Mesenchymal stem cell (in vitro differentiated cells and primary cell): ENCODE data around the gene C1QC.
"Not testable (repeated sequence)": the region's sequence is repeated elsewhere in the genome, so short reads cannot be mapped to it uniquely, and the experiment has no call there.

Source experiments
- DNase-seq: peaks from one replicate; pipeline ENCODE4 v3.0.0-alpha.2; 2013
- H2AFZ ChIP-seq: one replicate; pipeline ENCODE4 v1.6.1; 2013; ENCODE audit warnings: low read depth, mild to moderate bottlenecking, control low read depth, inconsistent platforms, low read length, moderate library complexity
- H2AK5ac ChIP-seq: 2 replicates; pipeline ENCODE4 v1.6.1; 2013; ENCODE audit warnings: low read length, moderate library complexity, mild to moderate bottlenecking, inconsistent platforms; ENCODE audit not compliant: severe bottlenecking
- H2BK120ac ChIP-seq: one replicate; pipeline ENCODE4 v1.6.1; 2013; ENCODE audit warnings: low read depth, mild to moderate bottlenecking, inconsistent platforms, low read length, moderate library complexity
- H2BK12ac ChIP-seq, 2 experiments: one replicate each; pipeline ENCODE4 v1.6.1; 2013; ENCODE audit warnings: inconsistent platforms in 2 of 2, low read length in 2 of 2, mild to moderate bottlenecking in 2 of 2, moderate library complexity in 2 of 2, control low read depth in 1 of 2
- H2BK15ac ChIP-seq: one replicate; pipeline ENCODE4 v1.6.1; 2013; ENCODE audit warnings: mild to moderate bottlenecking, low read depth, inconsistent platforms; ENCODE audit not compliant: poor library complexity, severe bottlenecking
- H2BK5ac ChIP-seq: 2 replicates; pipeline ENCODE4 v1.6.1; 2013; ENCODE audit warnings: low read depth, mild to moderate bottlenecking, low read length, control low read depth, inconsistent platforms; ENCODE audit not compliant: poor library complexity, severe bottlenecking
- H3K14ac ChIP-seq, 2 experiments: one replicate each; pipeline ENCODE4 v1.6.1; 2013; ENCODE audit warnings: inconsistent platforms in 2 of 2, low read length in 2 of 2, control low read depth in 1 of 2, mild to moderate bottlenecking in 1 of 2, moderate library complexity in 1 of 2
- H3K18ac ChIP-seq, 2 experiments: one replicate each; pipeline ENCODE4 v1.6.1; 2013; ENCODE audit warnings: inconsistent platforms in 2 of 2, low read length in 2 of 2, control low read depth in 1 of 2, low read depth in 1 of 2, mild to moderate bottlenecking in 1 of 2
- H3K23ac ChIP-seq, 2 experiments: one replicate each; pipeline ENCODE4 v1.6.1; 2013; ENCODE audit warnings: inconsistent platforms in 2 of 2, low read length in 2 of 2, mild to moderate bottlenecking in 2 of 2, moderate library complexity in 2 of 2, control low read depth in 1 of 2
- H3K27ac ChIP-seq: 2 replicates; pipeline ENCODE4 v1.5.1; 2013; ENCODE audit warnings: mild to moderate bottlenecking, moderate library complexity, low read length, control low read depth, inconsistent platforms; ENCODE audit not compliant: poor library complexity, severe bottlenecking
- H3K27me3 ChIP-seq, 2 experiments: 2 replicates each; pipeline versions ENCODE4 v1.6.1 to v1.7.0; 2013; ENCODE audit warnings: low read length in 2 of 2, mild to moderate bottlenecking in 2 of 2, moderate library complexity in 2 of 2, control low read depth in 1 of 2, inconsistent platforms in 1 of 2; ENCODE audit not compliant: control insufficient read depth in 1 of 2, insufficient read depth in 1 of 2
- H3K36me3 ChIP-seq, 2 experiments: 2 replicates each; pipeline versions ENCODE4 v1.6.1 to v1.7.0; 2013; ENCODE audit warnings: low read length in 2 of 2, control low read depth in 1 of 2, inconsistent platforms in 1 of 2, low read depth in 1 of 2, mild to moderate bottlenecking in 1 of 2; ENCODE audit not compliant: insufficient read depth in 2 of 2, control insufficient read depth in 1 of 2
- H3K4ac ChIP-seq, 2 experiments: one replicate each; pipeline ENCODE4 v1.6.1; 2013; ENCODE audit warnings: inconsistent platforms in 2 of 2, low read length in 2 of 2, mild to moderate bottlenecking in 2 of 2, moderate library complexity in 2 of 2, control low read depth in 1 of 2, low read depth in 1 of 2
- H3K4me1 ChIP-seq: 2 replicates; pipeline ENCODE4 v1.6.1; 2013; ENCODE audit warnings: low read depth, low read length, control low read depth; ENCODE audit not compliant: control insufficient read depth, insufficient read depth
- H3K4me2 ChIP-seq: 2 replicates; pipeline ENCODE4 v1.6.1; 2013; ENCODE audit warnings: low read length, mild to moderate bottlenecking, inconsistent platforms; ENCODE audit not compliant: poor library complexity, severe bottlenecking
- H3K4me3 ChIP-seq, 2 experiments: 2 replicates each; pipeline versions ENCODE4 v1.5.1 to v1.7.0; 2013; ENCODE audit warnings: low read length in 2 of 2, mild to moderate bottlenecking in 2 of 2, control low read depth in 1 of 2, low read depth in 1 of 2; ENCODE audit not compliant: insufficient read depth in 1 of 2
- H3K79me1 ChIP-seq: replicated peaks from 2 replicates; pipeline ENCODE4 v1.6.1; 2013; ENCODE audit warnings: mild to moderate bottlenecking, control low read depth, low read length, inconsistent platforms; ENCODE audit not compliant: poor library complexity, severe bottlenecking
- H3K9ac ChIP-seq: 2 replicates; pipeline ENCODE4 v1.7.0; 2013; ENCODE audit warnings: mild to moderate bottlenecking, low read length, moderate library complexity
- H3K9me3 ChIP-seq: 2 replicates; pipeline ENCODE4 v1.7.0; 2013; ENCODE audit warnings: mild to moderate bottlenecking, low read length; ENCODE audit not compliant: control insufficient read depth
- H4K8ac ChIP-seq: one replicate; pipeline ENCODE4 v1.6.1; 2013; ENCODE audit warnings: inconsistent platforms, mild to moderate bottlenecking, low read length, moderate library complexity
- H4K91ac ChIP-seq: one replicate; pipeline ENCODE4 v1.6.1; 2013; ENCODE audit warnings: mild to moderate bottlenecking, low read length, inconsistent platforms
- WGBS: methylation state at CpG from one replicate; pipeline ENCODE4 v1.1.7; 2013; ENCODE audit warnings: mixed read lengths; 5-methylcytosine and 5-hydroxymethylcytosine counted together

Gene C1QC

DNA sequence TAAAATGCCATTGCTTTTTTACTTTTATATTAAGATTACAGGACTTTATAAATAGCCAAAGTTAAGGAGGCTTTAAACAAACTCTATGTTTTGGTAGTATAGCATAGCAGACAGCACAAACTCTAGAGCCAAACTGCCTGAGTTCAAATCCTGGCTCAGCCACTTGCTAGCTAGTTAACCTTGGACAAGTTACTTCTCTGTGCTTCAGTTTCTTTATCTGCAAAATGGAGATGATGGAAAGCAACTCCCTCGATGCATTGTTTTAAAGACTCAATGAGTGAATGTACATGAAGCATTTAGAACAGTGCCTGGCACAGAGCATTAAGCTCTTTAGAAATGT is 30.9 kb downstream of the C1QC start:
- WGBS = 13% methylated on average over 1 of the region's 1 CpG
- Histone ChIP-seq H3K9me3 (no peaks in the 10 kb centered on the region), H3K9ac (no peak overlapping the region), H3K14ac (no peak overlapping the region), H2AFZ (no peak overlapping the region), H3K23ac (no peak overlapping the region), H3K4me3 (no peak overlapping the region), H2AK5ac (no peak overlapping the region), H3K79me1 (no peaks in the 10 kb centered on the region), H3K27me3 (peaks cover 30 to 61% of the 10 kb centered on the region in 2 experiments), H3K4me2 (no peak overlapping the region), H2BK120ac (no peak overlapping the region), H4K8ac (no peak overlapping the region), H3K36me3 (no peaks in the 10 kb centered on the region), H4K91ac (no peak overlapping the region), H3K18ac (no peak overlapping the region), H2BK15ac (no peak overlapping the region), H2BK5ac (no peak overlapping the region), H3K4ac (no peak overlapping the region), H3K4me1 (peaks cover 7% of the 10 kb centered on the region), H3K27ac (no peak overlapping the region), H2BK12ac (no peak overlapping the region)
- DNase-seq = no peak

DNA sequence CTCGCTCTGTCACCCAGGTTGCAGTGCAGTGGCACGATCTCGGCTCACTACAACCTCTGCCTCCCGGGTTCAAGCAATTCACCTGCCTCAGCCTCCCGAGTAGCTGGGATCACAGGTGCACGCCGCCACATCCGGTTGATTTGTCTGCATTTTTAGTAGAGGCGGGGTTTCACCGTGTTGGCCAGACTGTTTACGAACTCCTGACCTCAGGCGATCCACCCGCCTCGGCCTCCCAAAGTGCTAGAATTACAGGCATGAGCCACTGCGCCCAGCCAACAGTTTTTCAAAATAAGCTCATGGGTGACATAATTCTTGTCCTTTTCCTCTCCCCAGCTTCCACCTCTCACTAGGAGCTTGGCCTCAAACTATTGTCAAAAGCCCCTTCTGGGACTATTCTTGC is 32.7 kb downstream of the C1QC start:
- H3K9me3 ChIP-seq, H3K4ac ChIP-seq, DNase-seq, H3K18ac ChIP-seq, H3K79me1 ChIP-seq, H3K4me2 ChIP-seq, H3K9ac ChIP-seq, H2BK12ac ChIP-seq, H3K23ac ChIP-seq, H4K91ac ChIP-seq, H3K14ac ChIP-seq, H2AFZ ChIP-seq, H3K27ac ChIP-seq, H4K8ac ChIP-seq, H3K4me3 ChIP-seq, H2BK15ac ChIP-seq, H2AK5ac ChIP-seq, H3K4me1 ChIP-seq, H2BK120ac ChIP-seq, H2BK5ac ChIP-seq, H3K36me3 ChIP-seq: not testable (repeated sequence)
- 90% methylated on average over 15 of the region's 15 CpGs for WGBS
- H3K27me3 ChIP-seq = peaks cover 15 to 57% of the 10 kb centered on the region in 2 experiments

DNA sequence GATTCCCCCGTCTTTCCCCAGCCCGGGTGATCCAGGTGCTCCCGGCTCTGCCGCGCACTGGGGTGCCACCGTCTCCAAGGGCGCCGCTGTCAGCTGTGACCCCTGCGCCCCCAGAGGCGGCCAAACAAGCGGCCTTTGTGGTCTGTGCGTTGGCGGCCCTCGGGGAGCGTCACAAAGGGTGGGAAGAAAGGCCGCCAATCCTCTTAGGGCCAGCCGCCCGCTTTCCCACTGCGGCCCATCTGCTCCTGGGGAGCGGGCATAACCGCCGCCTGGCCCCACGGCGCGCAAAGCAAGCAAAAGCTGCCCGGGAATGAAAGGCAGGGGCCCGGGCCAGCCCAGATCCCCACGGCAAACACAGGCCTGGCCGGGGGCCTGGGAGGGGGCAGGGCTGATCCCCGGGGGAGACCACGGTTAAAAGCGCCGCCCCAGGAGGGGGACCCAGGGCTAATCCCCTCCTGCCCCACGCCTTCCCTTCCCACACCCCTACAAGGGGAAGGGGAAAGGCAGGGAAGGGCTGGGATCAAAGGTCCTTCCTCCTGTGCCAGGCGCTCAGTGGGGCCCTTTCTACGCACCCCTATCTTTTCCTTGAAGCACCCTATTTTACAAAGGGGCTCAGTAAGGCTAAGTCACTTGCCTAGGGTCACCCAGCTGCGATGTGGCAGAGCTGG is 33.6 kb downstream of the C1QC start:
- H4K91ac ChIP-seq = no peak overlapping the region
- DNase-seq = no peak
- 95% methylated on average over 34 of the region's 37 CpGs for WGBS
- H3K4me3 ChIP-seq = no peak overlapping the region
- H3K9me3 ChIP-seq = no peaks in the 10 kb centered on the region
- no peak overlapping the region for H3K9ac ChIP-seq
- H2BK15ac ChIP-seq = no peak overlapping the region
- H3K4me2 ChIP-seq = no peak overlapping the region
- no peak overlapping the region for H3K4ac ChIP-seq
- H3K36me3 ChIP-seq = no peaks in the 10 kb centered on the region
- no peaks in the 10 kb centered on the region for H3K79me1 ChIP-seq
- no peak overlapping the region for H3K14ac ChIP-seq
- no peak overlapping the region for H3K27ac ChIP-seq
- peaks cover 6 to 55% of the 10 kb centered on the region in 2 experiments for H3K27me3 ChIP-seq
- H3K18ac ChIP-seq = no peak overlapping the region
- H2BK5ac ChIP-seq = no peak overlapping the region
- H3K4me1 ChIP-seq = peaks cover 7% of the 10 kb centered on the region
- H4K8ac ChIP-seq = no peak overlapping the region
- no peak overlapping the region for H2BK12ac ChIP-seq
- H2BK120ac ChIP-seq = no peak overlapping the region
- no peak overlapping the region for H2AFZ ChIP-seq
- no peak overlapping the region for H3K23ac ChIP-seq
- H2AK5ac ChIP-seq = no peak overlapping the region

DNA sequence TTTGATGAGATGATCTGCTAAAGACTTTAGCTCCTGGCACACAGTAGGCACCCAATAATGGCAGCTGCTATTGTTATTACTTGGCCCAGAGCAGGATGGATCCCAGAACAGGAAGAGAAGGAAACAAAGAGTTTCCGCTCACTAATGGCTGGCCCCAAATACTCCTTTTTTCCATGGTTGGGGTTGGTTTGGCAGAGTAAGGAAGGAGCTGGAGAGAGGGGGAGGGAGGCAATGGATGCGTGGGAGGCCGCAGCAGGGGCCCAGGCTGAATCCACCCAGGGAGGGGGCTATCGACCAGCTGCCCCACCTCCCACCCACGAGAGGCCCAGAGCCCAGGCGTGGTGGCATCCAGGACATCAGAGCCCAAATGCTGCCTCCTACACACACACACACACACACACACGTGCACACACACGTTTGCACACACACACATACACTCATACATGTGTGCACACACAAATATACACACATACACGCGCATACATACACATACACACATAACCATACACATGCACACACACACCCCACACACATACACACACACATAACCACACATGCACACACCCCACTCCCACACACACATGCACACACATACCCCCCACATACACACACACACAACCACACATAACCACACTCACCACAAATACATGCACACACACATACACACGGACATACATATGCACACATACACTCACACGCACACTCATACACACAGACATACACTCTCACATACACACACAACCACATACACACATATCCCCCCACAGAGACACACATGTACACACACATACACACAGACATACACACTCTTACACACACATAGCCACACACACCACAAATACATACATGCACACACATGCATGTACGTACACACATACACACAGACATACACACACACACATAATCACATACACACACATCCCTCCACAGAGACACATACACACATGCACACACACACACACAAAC is 34.8 kb downstream of the C1QC start:
- no peak overlapping the region for H2AK5ac ChIP-seq
- 89% methylated on average over 11 of the region's 13 CpGs for WGBS
- H3K4me3 ChIP-seq = no peak overlapping the region
- H3K4me1 ChIP-seq = peaks cover 7% of the 10 kb centered on the region
- H2BK12ac ChIP-seq = no peak overlapping the region
- H2BK5ac ChIP-seq = no peak overlapping the region
- H3K4ac ChIP-seq = no peak overlapping the region
- H3K36me3 ChIP-seq = no peaks in the 10 kb centered on the region
- H3K18ac ChIP-seq = no peak overlapping the region
- no peak overlapping the region for H3K23ac ChIP-seq
- DNase-seq = no peak
- H2BK120ac ChIP-seq = no peak overlapping the region
- H3K9me3 ChIP-seq = no peaks in the 10 kb centered on the region
- no peak overlapping the region for H2BK15ac ChIP-seq
- H4K8ac ChIP-seq = no peak overlapping the region
- H3K27ac ChIP-seq = no peak overlapping the region
- H3K14ac ChIP-seq = peak overlapping the region in 1 of 2 experiments; percentile 69
- H3K79me1 ChIP-seq = no peaks in the 10 kb centered on the region
- H3K27me3 ChIP-seq = peaks cover 0 to 55% of the 10 kb centered on the region in 2 experiments
- no peak overlapping the region for H3K4me2 ChIP-seq
- peak overlapping the region; percentile 43 for H4K91ac ChIP-seq
- H3K9ac ChIP-seq = no peak overlapping the region
- H2AFZ ChIP-seq = no peak overlapping the region
